ENCODE results near the gene SNX25.

SNX25 gene

DNA sequence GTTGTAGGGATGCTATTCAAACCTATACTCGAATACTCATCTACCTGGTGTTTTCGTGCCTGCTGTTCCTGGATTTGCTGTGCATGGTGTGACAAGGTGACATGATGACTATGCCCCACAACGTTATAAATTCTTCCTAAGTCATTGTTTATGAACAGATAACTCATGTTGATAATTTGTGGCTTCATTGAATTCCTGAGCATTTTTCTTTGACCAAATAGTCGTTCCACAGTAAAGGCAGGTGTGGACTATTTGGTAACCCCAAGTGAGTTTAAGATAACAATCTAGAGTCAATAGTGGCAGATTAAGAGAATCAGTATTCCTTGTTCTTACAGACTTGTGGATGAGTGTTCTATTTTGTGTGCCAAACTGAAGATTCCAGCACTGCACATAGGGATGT is 59.9 kb downstream of the SNX25 start:
- no peak for DNase-seq

DNA sequence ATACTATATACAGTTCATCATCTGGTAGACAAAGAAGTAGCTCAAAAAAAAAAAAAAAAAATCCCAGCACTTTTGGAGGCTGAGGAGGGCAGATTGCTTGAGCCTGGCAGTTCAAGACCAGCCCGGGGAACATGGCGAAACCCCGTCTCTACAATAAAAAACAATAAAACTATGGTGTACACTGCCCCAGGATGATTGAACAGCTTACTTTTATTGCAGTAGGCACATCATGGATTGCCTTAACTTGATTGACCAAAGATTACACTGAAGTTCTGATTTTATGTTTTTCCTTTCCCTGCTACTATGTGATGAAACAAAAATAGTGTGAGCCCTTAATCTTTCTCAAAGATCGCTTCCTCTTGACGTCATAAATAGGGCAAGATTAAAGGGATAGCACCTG is 60.6 kb downstream of the SNX25 start:
- no peak for DNase-seq

DNA sequence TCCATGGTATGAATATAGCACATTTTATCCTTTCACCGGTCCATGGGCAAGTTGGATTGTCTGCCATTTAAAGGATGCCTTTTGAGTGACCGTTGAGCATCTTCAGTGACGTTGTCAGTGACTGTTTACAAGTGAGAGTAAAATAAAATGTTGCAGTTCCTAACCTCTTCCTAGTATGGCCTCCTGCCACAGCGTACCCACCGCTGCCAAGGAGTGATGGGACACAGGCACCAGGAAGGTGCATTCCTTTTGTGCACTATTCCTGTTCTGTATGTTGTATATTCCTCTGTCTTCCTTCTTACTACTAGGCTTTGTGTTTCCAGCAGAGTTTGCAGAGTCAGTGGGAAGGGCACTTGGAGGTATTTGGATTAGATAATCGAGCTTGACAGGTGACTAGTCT is 61.5 kb downstream of the SNX25 start:
- DNase-seq, result no peak

DNA sequence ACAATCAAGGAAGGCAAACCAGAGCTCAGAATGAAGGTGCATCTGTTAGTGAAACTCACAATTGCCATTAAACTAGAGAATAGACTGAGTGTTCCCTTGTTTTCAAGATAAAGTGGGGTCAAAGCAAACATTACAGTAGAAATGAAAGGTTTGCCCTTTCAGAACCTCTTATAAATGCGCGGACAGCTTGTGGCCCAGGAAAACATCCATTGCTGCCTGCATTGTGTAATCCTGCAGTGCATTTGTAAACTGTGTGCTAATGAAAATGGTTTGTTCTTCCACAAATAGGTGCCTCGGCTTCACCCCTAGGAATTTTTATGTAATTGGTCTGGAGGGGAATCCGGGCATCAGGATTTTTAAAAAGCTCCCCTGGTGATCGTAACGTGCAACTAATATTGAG is 62.8 kb downstream of the SNX25 start:
- DNase-seq, result no peak

DNA sequence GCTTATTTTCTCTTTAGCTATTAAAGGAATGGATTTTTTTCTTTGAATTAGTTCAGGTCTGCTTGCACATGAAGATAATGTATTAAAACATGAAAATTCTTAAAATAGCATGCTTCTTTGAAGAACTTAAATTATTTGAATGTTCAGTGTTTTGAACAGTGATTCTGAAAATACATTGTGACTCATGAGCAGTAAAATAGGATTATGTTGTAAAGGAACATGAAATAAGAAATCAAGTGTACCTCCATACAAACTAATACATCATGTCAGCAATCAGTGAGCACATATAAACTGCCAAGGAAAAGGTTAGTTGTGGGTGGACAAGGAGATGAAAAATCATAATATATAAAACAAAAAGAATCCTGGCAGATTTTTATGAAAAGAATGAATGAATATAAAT is 66.1 kb downstream of the SNX25 start:
- DNase-seq, result no peak

DNA sequence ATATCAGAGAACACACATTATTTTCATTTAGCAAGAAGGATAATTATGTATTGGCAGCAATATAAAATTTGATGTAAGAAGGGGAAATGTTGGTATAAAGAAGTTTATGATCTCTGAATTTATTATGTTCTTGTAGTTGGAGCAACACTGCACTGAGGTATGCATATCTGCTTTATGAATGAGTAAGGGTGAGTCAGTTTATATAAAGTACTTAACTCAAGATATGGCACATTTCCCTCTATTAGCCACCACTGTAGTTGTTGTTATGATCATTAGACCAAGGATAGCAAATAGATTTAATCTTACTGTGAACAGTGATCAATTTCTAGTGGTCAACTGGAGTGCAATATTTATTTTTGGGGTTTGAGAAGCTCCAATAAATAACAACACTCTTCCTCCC is 66.6 kb downstream of the SNX25 start:
- no peak for DNase-seq

DNA sequence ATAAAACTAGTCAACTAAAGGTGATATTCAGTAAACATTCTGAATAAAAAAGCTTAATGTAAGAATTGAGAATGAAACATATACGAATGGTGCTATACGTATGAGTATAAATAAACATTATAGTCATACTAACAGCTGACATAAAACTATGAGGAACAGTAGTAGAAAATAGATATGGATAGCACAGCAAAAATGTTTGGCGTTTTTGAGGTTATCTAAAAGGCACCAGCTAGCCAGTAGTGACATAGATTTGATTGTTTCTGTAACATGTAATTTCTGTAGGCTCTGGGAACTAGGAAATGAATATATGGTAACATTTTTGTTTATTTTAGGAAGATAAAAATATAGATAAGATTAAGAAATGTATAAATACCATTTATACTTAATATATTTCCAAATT is 69.3 kb downstream of the SNX25 start:
- DNase-seq, result no peak

DNA sequence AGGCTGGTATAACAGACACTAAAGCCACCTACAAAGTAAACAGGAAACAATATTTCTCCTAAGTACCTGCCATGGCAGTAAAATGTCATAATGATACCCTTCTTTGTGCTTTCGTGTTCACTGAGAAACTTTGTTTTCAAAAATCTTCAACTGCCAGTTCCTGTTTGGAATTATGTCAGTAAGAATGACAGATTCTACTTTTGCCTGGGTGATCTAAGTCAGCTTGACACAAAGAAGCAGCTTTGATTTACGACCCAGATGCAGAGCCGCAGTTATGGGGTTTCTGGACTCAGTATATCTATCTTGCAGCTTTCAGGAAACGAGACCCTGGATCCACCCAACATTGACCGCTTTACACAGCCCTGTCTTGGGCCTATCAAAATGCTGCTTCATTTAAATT is 71.2 kb downstream of the SNX25 start:
- no peak for DNase-seq

DNA sequence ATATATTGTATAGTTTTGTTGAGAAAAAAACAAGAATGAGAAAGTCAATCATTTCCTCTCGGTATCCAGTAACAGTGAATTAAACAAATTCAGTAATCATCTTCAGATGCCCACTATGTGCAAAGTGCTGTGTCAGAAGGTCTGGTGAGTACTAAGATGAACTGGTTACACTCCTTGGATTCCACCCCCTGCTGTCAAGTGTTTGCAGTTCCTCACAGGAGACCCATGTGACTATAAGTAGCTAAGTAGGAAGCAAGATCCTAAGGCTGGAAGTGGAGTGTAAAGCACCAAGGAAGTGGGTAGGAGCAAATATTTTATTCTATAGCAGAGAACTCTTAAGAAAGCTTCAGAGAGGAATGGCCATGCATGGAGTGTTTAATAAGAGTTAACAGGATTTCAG is 73.6 kb downstream of the SNX25 start:
- no peak for DNase-seq

DNA sequence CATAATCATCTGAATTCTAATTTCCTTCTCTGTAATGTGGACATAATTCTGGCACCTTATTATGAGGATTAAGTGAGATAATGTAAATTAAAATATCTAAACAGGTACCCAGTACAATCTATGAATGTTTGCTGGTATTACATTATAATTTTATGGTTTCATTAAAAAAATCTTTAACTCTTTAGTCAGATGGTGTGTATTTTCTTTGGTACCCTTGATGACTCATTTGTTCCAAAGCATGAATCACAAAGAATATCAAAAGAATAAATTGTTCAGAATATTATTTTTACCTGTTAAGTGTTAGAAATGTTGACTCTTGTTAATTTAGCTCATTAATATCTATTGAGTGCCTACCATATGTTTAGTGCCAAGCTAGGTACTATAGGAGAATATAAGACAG is 74.3 kb downstream of the SNX25 start:
- DNase-seq, result no peak

DNA sequence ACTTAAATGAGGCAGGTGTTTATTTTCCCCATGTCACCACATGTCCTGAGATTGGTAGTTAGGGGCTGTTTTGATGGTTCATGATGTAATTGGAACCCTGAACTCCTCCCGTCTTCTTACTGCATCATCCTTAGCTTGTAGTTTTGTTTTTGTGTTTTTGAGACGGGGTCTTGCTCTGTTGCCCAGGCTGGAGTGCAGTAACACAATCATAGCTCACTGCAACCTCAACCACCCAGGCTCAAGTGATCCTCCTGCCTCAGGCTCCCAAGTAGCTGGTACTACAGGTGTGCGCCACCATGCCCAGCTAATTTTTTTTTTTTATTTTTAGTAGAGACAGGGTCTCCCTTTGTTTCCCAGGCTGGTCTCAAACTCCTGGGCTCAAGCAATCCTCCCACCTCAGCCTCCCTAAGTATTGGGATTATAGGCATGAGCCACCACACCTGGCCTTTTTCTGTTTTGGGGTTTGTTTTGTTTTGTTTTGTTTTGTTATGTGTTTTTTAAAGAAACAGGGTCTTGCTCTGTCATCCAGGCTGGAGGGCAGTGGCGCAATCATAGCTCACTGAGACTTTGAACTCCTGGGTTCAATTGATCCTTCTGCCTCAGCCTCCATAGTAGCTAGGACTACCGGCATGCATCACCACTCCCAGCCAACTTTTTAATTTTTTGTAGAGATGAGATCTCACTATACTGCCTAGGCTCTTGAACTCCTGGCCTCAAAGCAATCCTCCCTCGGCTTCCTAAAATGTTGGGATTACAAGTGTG is 76.4 kb downstream of the SNX25 start:
- DNase-seq, result no peak

DNA sequence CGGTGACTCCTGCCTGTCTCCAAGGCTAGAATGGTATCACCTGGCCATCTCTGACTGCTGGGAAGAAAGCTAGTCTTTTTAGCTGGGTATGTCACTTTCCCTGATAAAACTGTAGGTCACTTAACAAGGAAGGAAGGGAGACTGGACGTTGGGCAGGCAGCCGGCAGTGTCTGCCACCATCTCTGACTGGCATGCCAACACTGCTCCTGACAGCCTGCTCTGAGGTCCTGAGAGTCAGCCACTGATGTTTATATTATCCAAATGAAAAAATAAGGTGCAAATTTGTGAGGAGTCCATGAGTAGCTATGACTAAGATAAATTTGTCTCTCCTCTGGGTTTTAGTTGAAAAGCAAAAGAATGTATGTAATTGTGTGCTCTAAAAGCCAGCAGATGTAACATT is 77.2 kb downstream of the SNX25 start:
- DNase-seq, result no peak

DNA sequence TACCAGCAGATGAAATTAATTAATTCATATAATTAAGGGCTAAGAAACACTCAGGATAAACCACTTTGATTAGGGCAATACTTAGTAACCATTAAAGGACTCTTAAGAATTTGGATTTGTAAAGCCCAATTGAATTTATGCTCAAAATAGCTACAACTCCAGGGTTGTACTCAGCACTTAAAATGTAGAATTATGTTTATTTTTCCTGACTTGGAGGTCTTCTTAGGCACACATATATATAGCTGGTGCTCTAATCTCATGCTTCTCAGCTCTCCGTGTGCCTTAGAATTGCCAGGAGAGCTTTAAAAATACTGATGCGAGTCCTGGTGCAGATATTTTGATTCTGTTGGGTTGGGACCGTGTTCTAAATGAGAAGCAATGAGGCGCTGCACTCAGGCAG is 77.6 kb downstream of the SNX25 start:
- no peak for DNase-seq

DNA sequence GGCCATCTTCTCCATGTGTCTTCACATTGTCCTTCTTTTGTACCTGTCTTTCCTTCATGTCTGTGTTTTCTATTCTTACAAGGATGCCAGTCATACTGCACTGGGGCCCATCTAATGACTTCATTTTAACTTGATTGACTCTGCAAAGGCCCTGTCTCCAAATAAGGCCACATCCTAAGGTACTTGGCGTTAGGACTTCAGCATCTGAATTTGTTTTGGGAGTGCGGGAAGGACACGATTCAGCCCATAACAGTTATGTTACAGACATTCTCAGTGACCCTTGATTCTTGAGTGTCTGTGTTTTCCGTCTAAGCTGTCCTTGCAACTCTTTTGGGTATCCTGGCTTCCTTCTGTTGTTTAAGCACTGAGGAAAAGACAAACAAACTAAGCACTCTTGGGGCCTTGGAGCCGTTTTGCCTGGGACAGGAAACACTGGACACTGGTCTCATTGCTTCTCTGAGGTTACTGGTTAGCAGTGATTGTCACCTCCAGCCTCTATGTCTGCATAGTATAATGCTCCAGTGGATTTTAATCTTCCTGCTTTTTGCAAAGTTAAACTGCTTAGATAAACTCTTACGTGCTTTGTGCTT is 80.7 kb downstream of the SNX25 start:
- DNase-seq, result no peak

DNA sequence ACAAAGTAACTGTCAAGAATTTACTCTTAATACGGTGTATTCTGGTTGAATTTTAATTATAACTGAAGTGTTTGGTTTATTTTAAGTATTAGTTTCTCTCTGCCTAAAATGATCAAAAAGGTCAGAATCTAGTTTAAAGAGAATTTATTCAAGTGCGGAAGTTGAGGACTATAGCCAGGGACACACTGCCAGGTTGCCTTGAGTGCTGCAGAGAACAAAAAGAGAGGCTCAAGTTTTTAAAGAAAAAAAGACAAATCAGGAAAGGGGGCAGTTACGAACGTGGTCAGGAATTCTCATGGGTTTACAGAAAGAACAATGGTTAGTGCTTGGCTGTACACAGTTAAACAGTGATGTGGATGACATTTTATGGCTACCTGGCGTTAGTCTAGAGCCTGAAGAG is 81.3 kb downstream of the SNX25 start:
- no peak for DNase-seq

DNA sequence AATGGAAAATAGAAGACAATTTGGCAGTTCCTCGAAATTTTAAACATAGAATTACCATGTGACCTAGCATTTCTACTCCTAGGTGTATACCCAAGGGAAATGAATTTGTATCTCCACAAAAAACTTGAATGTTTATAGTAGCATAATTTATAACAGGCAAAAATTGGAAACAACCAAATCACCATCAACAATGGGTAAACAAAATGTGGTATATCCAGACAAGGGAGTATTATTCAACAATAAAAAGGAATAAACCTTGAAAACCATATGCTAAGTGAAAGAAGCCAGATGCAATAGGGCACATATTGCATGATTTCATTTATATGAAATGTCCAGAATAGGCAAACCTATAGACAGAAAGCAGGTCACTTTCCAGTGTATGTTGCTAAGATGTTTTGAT is 83.8 kb downstream of the SNX25 start:
- no peak for DNase-seq

DNA sequence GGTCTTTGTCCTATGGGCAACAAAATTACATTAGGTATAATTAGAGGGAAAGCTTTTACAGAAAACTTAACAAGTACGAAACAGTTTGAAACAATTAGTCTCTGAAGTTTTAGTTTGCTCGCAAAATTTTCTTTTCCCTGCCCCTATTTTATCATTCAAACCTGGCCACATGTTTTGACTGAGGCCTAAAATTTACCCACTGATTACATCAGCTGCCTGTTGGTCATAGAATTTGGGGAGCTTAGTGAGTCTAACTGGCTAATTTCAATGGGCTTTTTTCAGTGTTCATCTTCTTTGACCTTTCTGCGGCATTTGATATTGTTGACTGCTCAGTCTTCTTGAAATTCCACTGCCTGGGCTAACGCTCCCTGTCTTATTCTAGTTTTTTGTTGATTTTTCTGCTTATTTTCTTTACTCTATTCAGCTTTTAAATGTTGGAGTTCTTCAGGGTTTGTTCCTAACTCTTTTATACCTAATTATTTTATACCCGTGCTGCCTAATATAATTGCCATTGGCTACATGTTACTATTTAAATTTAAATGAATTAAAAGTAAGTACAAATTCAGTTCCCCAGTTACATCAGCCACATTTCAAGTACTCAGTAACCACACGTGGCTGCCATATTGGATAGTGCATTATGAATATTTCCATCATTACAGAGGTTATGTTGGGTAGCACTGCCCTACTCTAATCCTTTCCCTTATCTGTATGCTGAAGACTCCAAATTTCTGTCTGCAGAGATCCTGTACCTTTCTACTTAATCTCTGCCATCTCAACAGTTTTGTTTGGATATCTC is 87.5 kb downstream of the SNX25 start:
- DNase-seq, result no peak

DNA sequence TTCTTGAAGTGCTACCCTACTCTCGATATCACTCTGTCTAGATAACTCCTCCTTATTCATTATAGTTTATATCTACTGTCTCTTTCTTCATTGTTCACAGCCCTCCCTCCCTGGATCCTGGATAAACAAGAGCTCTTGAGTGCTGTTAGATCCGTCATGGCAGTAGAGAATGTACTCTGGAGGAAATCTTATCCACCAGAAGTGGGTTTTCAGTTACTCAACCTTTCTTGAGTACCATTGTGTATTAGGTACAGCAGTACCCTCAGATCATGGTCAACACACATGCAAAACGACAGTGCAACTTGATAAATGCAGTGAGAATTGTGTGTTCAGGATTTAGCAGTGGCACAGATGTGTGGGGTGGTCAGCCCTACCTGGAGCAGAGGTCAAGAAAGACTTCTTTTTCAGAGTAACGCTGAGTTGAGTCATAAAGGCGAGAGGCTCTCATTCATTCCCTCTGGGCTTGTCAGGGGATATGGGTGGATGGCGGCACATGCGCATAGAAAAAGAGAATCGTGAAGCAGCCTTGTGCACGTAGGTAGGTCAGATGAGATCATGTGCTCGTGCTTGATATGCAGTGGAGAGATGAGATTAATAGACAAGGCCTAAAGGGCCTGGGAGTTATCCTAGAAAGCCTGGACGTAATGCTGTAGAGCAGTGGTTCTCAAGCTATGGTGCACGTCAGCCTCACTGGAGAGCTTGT is 89.5 kb downstream of the SNX25 start:
- no peak for DNase-seq

DNA sequence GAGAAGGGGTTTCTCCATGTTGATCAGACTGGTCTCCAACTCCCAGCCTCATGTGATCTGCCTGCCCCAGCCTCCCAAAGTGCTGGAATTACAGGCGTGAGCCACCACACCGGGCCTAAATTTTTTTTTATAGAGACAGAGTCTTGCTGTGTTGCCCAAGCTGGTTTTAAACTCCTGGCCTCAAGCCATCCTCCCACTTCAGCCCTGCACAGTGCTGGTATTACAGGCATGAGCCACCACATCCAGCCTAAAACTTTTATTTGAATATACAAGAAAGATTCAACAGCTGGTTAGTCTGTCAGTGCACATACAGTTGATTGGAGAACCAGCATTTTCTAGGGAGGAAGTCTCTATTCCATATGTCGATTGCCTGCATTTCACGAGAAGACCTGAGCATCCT is 95.1 kb downstream of the SNX25 start:
- DNase-seq, result no peak

DNA sequence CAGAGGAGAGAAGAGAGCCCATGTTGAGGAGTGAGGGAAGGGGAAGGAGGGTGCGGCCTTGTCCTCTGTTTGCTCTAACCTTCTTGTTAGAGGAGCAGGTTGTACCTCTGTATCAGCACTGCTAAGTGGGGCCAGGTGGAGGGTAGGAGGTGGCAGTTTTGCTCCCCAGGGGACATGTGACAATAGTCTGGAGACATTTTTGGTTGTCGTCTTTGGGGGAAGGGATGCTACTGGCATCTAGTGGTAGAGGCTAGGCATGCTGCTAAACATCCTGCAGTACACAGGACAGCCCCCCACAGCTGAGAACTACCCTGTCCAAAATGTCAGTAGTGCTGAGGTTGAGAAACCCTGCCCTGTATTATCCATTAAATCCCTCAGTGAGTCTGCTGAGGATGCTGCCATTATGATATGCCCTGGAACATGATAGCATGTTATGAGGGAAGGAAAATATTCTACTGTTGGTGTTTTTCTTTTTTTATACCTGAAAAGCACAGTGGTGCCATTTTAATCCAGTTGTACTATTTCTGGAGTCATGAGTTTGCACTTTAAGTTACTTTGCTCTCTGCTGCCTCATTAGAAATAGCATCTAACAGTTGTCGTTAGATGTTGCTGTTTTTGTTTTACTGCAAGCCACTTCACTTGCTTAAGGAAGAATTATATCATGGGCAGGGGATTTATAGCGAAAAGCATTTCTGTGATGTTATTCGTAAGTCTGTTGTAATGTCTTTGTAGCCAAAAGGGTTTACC is 95.7 kb downstream of the SNX25 start:
- no peak for DNase-seq

DNA sequence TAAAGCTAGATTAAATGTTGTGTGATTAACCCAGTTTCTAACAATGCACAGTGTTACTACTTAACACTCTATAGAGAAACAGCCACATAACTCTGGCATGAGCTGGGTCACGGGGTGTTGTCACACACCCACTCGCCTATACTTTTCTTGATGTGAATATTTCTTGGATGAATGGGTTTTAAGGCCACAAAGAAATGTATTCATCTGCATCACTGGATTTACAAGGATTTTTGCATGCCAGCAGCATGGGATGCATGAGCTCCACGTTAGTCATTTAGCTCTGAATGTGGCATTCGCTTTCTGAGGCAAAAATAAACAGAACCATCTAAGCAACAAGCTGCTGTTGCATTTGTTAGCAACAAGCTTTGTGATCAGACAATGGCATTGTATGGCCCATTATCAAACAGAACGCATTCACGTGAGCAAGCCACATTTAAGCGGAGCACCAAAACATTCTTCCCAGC is 96.6 kb downstream of the SNX25 start:
- DNase-seq, result no peak

DNA sequence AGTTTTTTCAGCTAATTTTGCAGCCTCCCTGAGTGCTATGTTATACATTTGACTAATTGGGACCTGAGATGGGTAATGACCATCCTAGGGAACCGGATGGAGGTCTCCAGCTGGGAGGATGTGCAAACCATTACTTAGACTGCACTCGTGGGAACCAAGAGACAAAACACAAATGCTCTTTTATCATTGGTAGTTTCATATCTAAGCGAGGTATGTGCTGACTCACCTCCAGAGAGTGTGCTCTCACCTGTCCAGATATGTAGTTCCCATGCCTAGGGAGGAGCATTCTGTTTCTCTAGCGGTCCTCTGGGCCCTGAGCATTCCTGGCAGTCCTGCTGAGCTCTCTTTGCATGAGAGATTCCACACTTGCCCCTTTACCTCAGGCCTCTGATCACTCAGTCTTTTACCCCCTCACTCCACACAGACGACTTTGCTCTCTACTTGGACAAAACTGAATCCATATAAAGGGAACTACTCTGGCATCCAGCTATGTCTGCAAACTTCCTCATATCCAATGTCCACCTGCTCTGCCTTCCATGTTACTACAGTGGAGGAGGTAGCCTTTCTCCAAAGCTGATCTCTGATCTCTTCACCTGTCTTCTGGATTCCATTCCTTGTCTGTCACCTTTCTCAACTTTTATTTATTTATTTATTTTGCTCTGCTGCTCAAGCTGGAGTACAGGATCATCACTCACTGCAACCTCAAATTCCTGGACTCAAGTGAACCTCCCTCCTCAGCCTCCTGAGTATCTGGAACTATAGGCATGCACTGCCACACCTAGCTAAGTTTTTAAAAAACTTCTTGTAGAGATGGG is 97.9 kb downstream of the SNX25 start:
- DNase-seq, result no peak
